ENCODE measurements around the gene ARMH3. TPM values are rescaled to one million over a fixed set of nuclear protein-coding genes. Genes with fewer than 3 reads are reported as not detected.

ARMH3 gene
- total RNA-seq, 1 experiment from 2014 or later = 9.7 TPM

DNA sequence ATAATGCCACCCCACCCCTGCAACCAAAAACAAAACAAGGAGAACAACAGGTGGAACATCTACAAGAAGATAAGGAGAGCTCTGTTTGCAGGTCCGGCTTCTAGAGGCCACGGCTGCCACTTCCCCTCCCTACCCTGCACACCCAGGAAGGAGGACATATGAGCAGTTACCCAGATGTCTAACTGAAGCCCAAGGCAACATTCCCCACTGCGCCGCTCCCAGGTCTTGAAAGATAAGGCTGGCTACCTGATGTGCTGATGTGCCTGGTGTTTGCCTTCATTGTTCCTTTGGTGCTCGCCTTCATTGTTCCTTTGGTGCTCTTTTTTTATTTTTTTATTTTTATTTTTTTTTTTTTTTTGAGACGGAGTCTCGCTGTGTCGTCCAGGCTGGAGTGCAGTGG, 30.2 kb upstream of the ARMH3 start:
- Histone ChIP-seq H3K27ac (ENCODE audit: low read length) (no peak overlapping the region), H4K20me1 (ENCODE audit: low read length) (no peaks in the 10 kb centered on the region), H3K27me3 (ENCODE audit: low read length) (no peaks in the 10 kb centered on the region), H3K9me3 (ENCODE audit: low read length) (no peaks in the 10 kb centered on the region), H2AFZ (ENCODE audit: low read length) (no peak overlapping the region), H3K9me2 (replicated peaks; ENCODE audit: low read length) (no peaks in the 10 kb centered on the region), H3K4me1 (ENCODE audit: insufficient read depth, low read length) (no peaks in the 10 kb centered on the region), H3K9ac (ENCODE audit: low read length) (no peak overlapping the region), H3K4me2 (ENCODE audit: low read length) (no peak overlapping the region), H3K36me3 (ENCODE audit: low read depth, low read length) (no peaks in the 10 kb centered on the region), H3F3A (ENCODE audit: low read length, unreplicated experiment) (no peaks in the 10 kb centered on the region), H3K4me3 (ENCODE audit: low read length) (no peak overlapping the region), H3K79me2 (ENCODE audit: low read length) (no peaks in the 10 kb centered on the region)
- intact Hi-C loops (cut with micrococcal nuclease) = no loop called here
- ATAC-seq (no peak), DNase-seq (no peak)
- CTCF ChIA-PET = no interaction called here
- POLR2A ChIA-PET (ENCODE audit: unreplicated experiment) = no interaction called here
- TF ChIP-seq EZH2 (IDR thresholded peaks at IDR 0.05; ENCODE audit: low read length, unreplicated experiment) (no peak), EZH2phosphoT487 (IDR thresholded peaks at IDR 0.05; ENCODE audit: borderline replicate concordance, low read length) (no peak)
- TF ChIP-seq, protein P1, sequence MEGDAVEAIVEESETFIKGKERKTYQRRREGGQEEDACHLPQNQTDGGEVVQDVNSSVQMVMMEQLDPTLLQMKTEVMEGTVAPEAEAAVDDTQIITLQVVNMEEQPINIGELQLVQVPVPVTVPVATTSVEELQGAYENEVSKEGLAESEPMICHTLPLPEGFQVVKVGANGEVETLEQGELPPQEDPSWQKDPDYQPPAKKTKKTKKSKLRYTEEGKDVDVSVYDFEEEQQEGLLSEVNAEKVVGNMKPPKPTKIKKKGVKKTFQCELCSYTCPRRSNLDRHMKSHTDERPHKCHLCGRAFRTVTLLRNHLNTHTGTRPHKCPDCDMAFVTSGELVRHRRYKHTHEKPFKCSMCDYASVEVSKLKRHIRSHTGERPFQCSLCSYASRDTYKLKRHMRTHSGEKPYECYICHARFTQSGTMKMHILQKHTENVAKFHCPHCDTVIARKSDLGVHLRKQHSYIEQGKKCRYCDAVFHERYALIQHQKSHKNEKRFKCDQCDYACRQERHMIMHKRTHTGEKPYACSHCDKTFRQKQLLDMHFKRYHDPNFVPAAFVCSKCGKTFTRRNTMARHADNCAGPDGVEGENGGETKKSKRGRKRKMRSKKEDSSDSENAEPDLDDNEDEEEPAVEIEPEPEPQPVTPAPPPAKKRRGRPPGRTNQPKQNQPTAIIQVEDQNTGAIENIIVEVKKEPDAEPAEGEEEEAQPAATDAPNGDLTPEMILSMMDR (conservative IDR thresholded peaks at IDR 0.05; ENCODE audit: low read depth, low read length) = no peak
- BruUV-seq (replicated peaks) = no TSS peak

- Histone ChIP-seq H3K27me3 (ENCODE audit: low read length) (no peaks in the 10 kb centered on the region), H4K20me1 (ENCODE audit: low read length) (no peaks in the 10 kb centered on the region), H2AFZ (ENCODE audit: low read length) (no peak overlapping the region), H3K4me3 (ENCODE audit: low read length) (no peak overlapping the region), H3K79me2 (ENCODE audit: low read length) (no peaks in the 10 kb centered on the region), H3K27ac (ENCODE audit: low read length) (no peak overlapping the region), H3K4me2 (ENCODE audit: low read length) (no peak overlapping the region), H3K9me2 (replicated peaks; ENCODE audit: low read length) (no peaks in the 10 kb centered on the region), H3K9me3 (ENCODE audit: low read length) (no peaks in the 10 kb centered on the region), H3F3A (ENCODE audit: low read length, unreplicated experiment) (no peaks in the 10 kb centered on the region), H3K4me1 (ENCODE audit: insufficient read depth, low read length) (no peaks in the 10 kb centered on the region), H3K9ac (ENCODE audit: low read length) (no peak overlapping the region), H3K36me3 (ENCODE audit: low read depth, low read length) (no peaks in the 10 kb centered on the region)
- no TSS peak for BruUV-seq (replicated peaks)
- intact Hi-C loops (cut with micrococcal nuclease) = no loop called here
- no peak for ATAC-seq
- TF ChIP-seq, protein P1 (conservative IDR thresholded peaks at IDR 0.05; ENCODE audit: low read depth, low read length) = no peak
- no peak for TF ChIP-seq EZH2 (IDR thresholded peaks at IDR 0.05; ENCODE audit: low read length, unreplicated experiment)
- TF ChIP-seq EZH2phosphoT487 (IDR thresholded peaks at IDR 0.05; ENCODE audit: borderline replicate concordance, low read length) = no peak
- CTCF ChIA-PET = no interaction called here
- POLR2A ChIA-PET (ENCODE audit: unreplicated experiment) = no interaction called here
- no peak for DNase-seq
These were observed 29.4 kb upstream of the ARMH3 start for GRCh38 chr10:102085336-102085735.

DNA sequence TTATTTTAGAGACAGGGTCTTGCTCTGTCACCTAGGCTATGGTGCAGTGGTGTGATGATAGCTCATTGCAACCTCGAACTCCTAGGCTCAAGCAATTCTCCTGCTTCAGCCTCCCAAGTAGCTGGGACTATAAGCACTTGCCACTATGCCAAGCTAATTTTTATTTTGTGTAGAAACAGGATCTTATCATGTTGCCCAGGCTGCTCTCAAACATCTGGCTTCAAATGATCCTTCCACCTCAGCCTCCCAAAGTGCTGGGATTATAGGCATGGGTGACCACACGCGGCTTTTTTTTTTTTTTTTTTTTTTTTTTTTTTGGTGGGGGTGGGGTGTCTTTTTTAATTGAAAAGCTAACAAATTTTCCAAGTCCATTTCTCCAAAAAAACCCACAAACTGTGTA, 27.6 kb upstream of the ARMH3 start:
- ATAC-seq = no peak
- BruUV-seq (replicated peaks) = no TSS peak
- POLR2A ChIA-PET (ENCODE audit: unreplicated experiment) = no interaction called here

More for the DNA sequence above, 27.6 kb upstream of the ARMH3 start:
- Histone ChIP-seq H4K20me1 (ENCODE audit: low read length) (no peaks in the 10 kb centered on the region), H2AFZ (ENCODE audit: low read length) (no peak overlapping the region), H3F3A (ENCODE audit: low read length, unreplicated experiment) (no peaks in the 10 kb centered on the region), H3K9me2 (replicated peaks; ENCODE audit: low read length) (no peaks in the 10 kb centered on the region), H3K4me3 (ENCODE audit: low read length) (no peak overlapping the region), H3K27ac (ENCODE audit: low read length) (no peak overlapping the region), H3K9me3 (ENCODE audit: low read length) (no peaks in the 10 kb centered on the region), H3K36me3 (ENCODE audit: low read depth, low read length) (no peaks in the 10 kb centered on the region), H3K79me2 (ENCODE audit: low read length) (no peaks in the 10 kb centered on the region), H3K4me1 (ENCODE audit: insufficient read depth, low read length) (no peaks in the 10 kb centered on the region), H3K4me2 (ENCODE audit: low read length) (no peak overlapping the region), H3K27me3 (ENCODE audit: low read length) (no peaks in the 10 kb centered on the region), H3K9ac (ENCODE audit: low read length) (no peak overlapping the region)
- intact Hi-C loops (cut with micrococcal nuclease) = no loop called here
- CTCF ChIA-PET = interaction anchor here (0.7 kb wide), 1 partner anchor 481 kb away, joined by 8 read pairs; no protein-coding TSS in a partner anchor
- no peak for DNase-seq
- TF ChIP-seq EZH2 (IDR thresholded peaks at IDR 0.05; ENCODE audit: low read length, unreplicated experiment) = no peak
- TF ChIP-seq EZH2phosphoT487 (IDR thresholded peaks at IDR 0.05; ENCODE audit: borderline replicate concordance, low read length) = no peak
- TF ChIP-seq, protein P1 (conservative IDR thresholded peaks at IDR 0.05; ENCODE audit: low read depth, low read length) = no peak

Data from PC-3 (cell line).